Measurements from ENCODE around the gene FBXO31.

FBXO31 gene

GRCh38 chr16:87330646-87331045, 52.9 kb downstream of the FBXO31 start:
- no peak for TF ChIP-seq CTCF (IDR thresholded peaks at IDR 0.05; ENCODE audit: low read length, missing control alignments)
- H3K4me3 ChIP-seq (replicated peaks; ENCODE audit: low read depth, low read length): no peak overlapping the region
- no peak for DNase-seq (ENCODE audit: low read depth)

GRCh38 chr16:87330257-87330624, 53.3 kb downstream of the FBXO31 start:
- no peak overlapping the region for H3K4me3 ChIP-seq (replicated peaks; ENCODE audit: low read depth, low read length)
- no peak for TF ChIP-seq CTCF (IDR thresholded peaks at IDR 0.05; ENCODE audit: low read length, missing control alignments)
- no peak for DNase-seq (ENCODE audit: low read depth)

- DNase-seq (ENCODE audit: low read depth): no peak
- no peak for TF ChIP-seq CTCF (IDR thresholded peaks at IDR 0.05; ENCODE audit: low read length, missing control alignments)
- no peak overlapping the region for H3K4me3 ChIP-seq (replicated peaks; ENCODE audit: low read depth, low read length)
Measured at GRCh38 chr16:87329436-87330256, 53.9 kb downstream of the FBXO31 start.

GRCh38 chr16:87328846-87329245, 54.7 kb downstream of the FBXO31 start:
- no peak for TF ChIP-seq CTCF (IDR thresholded peaks at IDR 0.05; ENCODE audit: low read length, missing control alignments)
- no peak overlapping the region for H3K4me3 ChIP-seq (replicated peaks; ENCODE audit: low read depth, low read length)
- DNase-seq (ENCODE audit: low read depth): no peak

- DNase-seq (ENCODE audit: low read depth): no peak
- TF ChIP-seq CTCF (IDR thresholded peaks at IDR 0.05; ENCODE audit: low read length, missing control alignments): no peak
- no peak overlapping the region for H3K4me3 ChIP-seq (replicated peaks; ENCODE audit: low read depth, low read length)
Measured at GRCh38 chr16:87327798-87328495, 55.6 kb downstream of the FBXO31 start.

GRCh38 chr16:87326151-87326571, 57.4 kb downstream of the FBXO31 start:
- no peak overlapping the region for H3K4me3 ChIP-seq (replicated peaks; ENCODE audit: low read depth, low read length)
- no peak for DNase-seq (ENCODE audit: low read depth)
- no peak for TF ChIP-seq CTCF (IDR thresholded peaks at IDR 0.05; ENCODE audit: low read length, missing control alignments)
